CD4-positive, alpha-beta T cell (primary cell): ENCODE results near the gene TCEA2. TPM values are rescaled to one million over a fixed set of nuclear protein-coding genes. Genes with fewer than 3 reads are reported as not detected.

Experiments
- ATAC-seq: fragments of 200-7000 bp; cut with Tn5 transposase; one replicate; pipeline ENCODE4 v1.10.0; 2022; ENCODE audit warnings: mild to moderate bottlenecking; ENCODE audit not compliant: poor library complexity
- CTCF ChIA-PET: fragments of 350-600 bp; sonication (Branson Sonifier 250); formaldehyde crosslinking; loops from one replicate; lab custom pipeline; 2021; ENCODE audit warnings: antibody characterized with exemption, inconsistent platforms; lab: Charles Lee
- POLR2A ChIA-PET: fragments of 350-600 bp; sonication (Branson Sonifier 250); formaldehyde crosslinking; loops from one replicate; lab custom pipeline; 2021; ENCODE audit warnings: antibody characterized with exemption, inconsistent platforms; lab: Charles Lee
- DNase-seq, 14 experiments: peaks; one replicate each; pipeline ENCODE4 v3.0.0-alpha.2; 2013 to 2020; ENCODE audit warnings: mixed read lengths in 2 of 14
- H3K27ac ChIP-seq, 2 donors: one replicate each; pipeline versions ENCODE4 v1.5.1 to v1.7.0; 2013; ENCODE audit warnings: low read length in 2 of 2, low read depth in 1 of 2, mild to moderate bottlenecking in 1 of 2
- H3K27me3 ChIP-seq, 2 experiments: 1 replicate in 1 of 2; 2 replicates in 1 of 2; pipeline versions ENCODE4 v1.6.1 to v1.7.0; 2013; ENCODE audit warnings: low read length in 2 of 2, control low read depth in 1 of 2, mild to moderate bottlenecking in 1 of 2, moderate library complexity in 1 of 2; ENCODE audit not compliant: insufficient read depth in 2 of 2, control insufficient read depth in 1 of 2
- H3K36me3 ChIP-seq: one replicate; pipeline ENCODE4 v1.6.1; 2013; ENCODE audit warnings: low read length, control low read depth; ENCODE audit not compliant: insufficient read depth
- H3K4me1 ChIP-seq: one replicate; pipeline ENCODE4 v1.6.1; 2013; ENCODE audit warnings: low read length, control low read depth; ENCODE audit not compliant: insufficient read depth
- H3K4me3 ChIP-seq: one replicate; pipeline ENCODE4 v1.5.1; 2013; ENCODE audit warnings: mild to moderate bottlenecking, low read length, moderate library complexity
- H3K9me3 ChIP-seq, 2 experiments: 1 replicate in 1 of 2; 2 replicates in 1 of 2; pipeline versions ENCODE4 v1.6.1 to v1.7.0; 2013; ENCODE audit warnings: low read length in 2 of 2, mild to moderate bottlenecking in 2 of 2, control low read depth in 1 of 2, moderate library complexity in 1 of 2; ENCODE audit not compliant: control insufficient read depth in 1 of 2, insufficient read depth in 1 of 2
- H3K27ac Mint-ChIP-seq: one replicate; pipeline ENCODE4 v1.8.0; 2020; ENCODE audit warnings: mixed read lengths
- H3K27me3 Mint-ChIP-seq: one replicate; pipeline ENCODE4 v1.8.0; 2021; ENCODE audit warnings: mixed read lengths
- H3K36me3 Mint-ChIP-seq: one replicate; pipeline ENCODE4 v1.8.0; 2021; ENCODE audit warnings: low read depth, mixed read lengths
- H3K4me1 Mint-ChIP-seq: one replicate; pipeline ENCODE4 v1.8.0; 2021; ENCODE audit warnings: low read depth, mixed read lengths
- H3K4me3 Mint-ChIP-seq: one replicate; pipeline ENCODE4 v1.8.0; 2020; ENCODE audit warnings: mild to moderate bottlenecking, mixed read lengths
- H3K9me3 Mint-ChIP-seq: one replicate; pipeline ENCODE4 v1.8.0; 2020; ENCODE audit warnings: mixed read lengths
- CTCF ChIP-seq: fragments of 200-600 bp; IDR thresholded peaks from one replicate; pipeline ENCODE4 v1.8.0; 2022; ENCODE audit warnings: antibody characterized with exemption, mild to moderate bottlenecking
- intact Hi-C, 2 experiments: fragments of 100-400 bp; cut with DNase I in 1 of 2; cut with micrococcal nuclease in 1 of 2; formaldehyde crosslinking; loops; one replicate each; pipeline versions ENCODE4 v1.15.1 to v1.9.0; 2023 to 2025; cut with DNase I, micrococcal nuclease
- total RNA-seq, 174 experiments: library from RNA in 2 of 174; stranded (reverse) in 2 of 174; gene quantifications; one replicate each; pipeline ENCODE4 v1.2.3 and lab custom pipeline; 2021 to 2026

TCEA2 gene
- total RNA-seq, 2 experiments from 2014 or later = 28.4 to 29.9 TPM

GRCh38 chr20:64069614-64070243, 6.7 kb downstream of the TCEA2 start:
- no peaks in the 10 kb centered on the region for H3K27me3 Mint-ChIP-seq
- TF ChIP-seq CTCF = peak; percentile 76
- Histone ChIP-seq H3K4me1 (peaks cover 62% of the 10 kb centered on the region), H3K27me3 (no peaks in the 10 kb centered on the region), H3K4me3 (no peak overlapping the region), H3K9me3 (no peaks in the 10 kb centered on the region), H3K27ac (no peak overlapping the region), H3K36me3 (peaks cover 31% of the 10 kb centered on the region)
- POLR2A ChIA-PET = interaction anchor here (1.0 to 1.8 kb wide), 5 partner anchors 8 to 30 kb away, joined by 3 to 7 read pairs (median 5); partner anchors contain the start of genes LKAAEAR1, OPRL1 and RGS19
- CTCF ChIA-PET = interaction anchor here (0.8 to 1.7 kb wide), 3 partner anchors 8 to 31 kb away, joined by 4 to 10 read pairs (median 5); no protein-coding TSS in a partner anchor
- intact Hi-C loops = loop anchor here in 1 of 2 experiments (10.0 kb wide), 1 partner anchor 415 kb away; the partner anchor contains the start of genes RTEL1 and STMN3
- H3K4me3 Mint-ChIP-seq = no peak overlapping the region
- no peaks in the 10 kb centered on the region for H3K9me3 Mint-ChIP-seq
- peaks cover 18% of the 10 kb centered on the region for H3K36me3 Mint-ChIP-seq
- H3K4me1 Mint-ChIP-seq = peaks cover 28% of the 10 kb centered on the region
- no peak for ATAC-seq
- no peak overlapping the region for H3K27ac Mint-ChIP-seq
- peak in 3 of 14 experiments; percentile 30 to 52 (median 47) for DNase-seq

GRCh38 chr20:64070244-64070993, 7.4 kb downstream of the TCEA2 start:
- no peaks in the 10 kb centered on the region for H3K27me3 ChIP-seq
- H3K4me3 Mint-ChIP-seq = no peak overlapping the region
- CTCF ChIA-PET = interaction anchor here (0.8 to 1.7 kb wide), 3 partner anchors 8 to 32 kb away, joined by 4 to 10 read pairs (median 5); no protein-coding TSS in a partner anchor
- H3K4me1 Mint-ChIP-seq = peaks cover 23% of the 10 kb centered on the region
- TF ChIP-seq CTCF = no peak
- peaks cover 38% of the 10 kb centered on the region for H3K36me3 ChIP-seq
- ATAC-seq (no peak), DNase-seq (no peak)
- H3K27me3 Mint-ChIP-seq = no peaks in the 10 kb centered on the region
- no peak overlapping the region for H3K4me3 ChIP-seq
- POLR2A ChIA-PET = interaction anchor here (1.0 to 1.5 kb wide), 3 partner anchors 9 to 31 kb away, joined by 3 to 5 read pairs (median 3); partner anchors contain the start of genes OPRL1 and RGS19
- intact Hi-C loops = no loop called here
- H3K9me3 ChIP-seq = no peaks in the 10 kb centered on the region
- peaks cover 21% of the 10 kb centered on the region for H3K36me3 Mint-ChIP-seq
- no peak overlapping the region for H3K27ac ChIP-seq
- H3K4me1 ChIP-seq = peaks cover 56% of the 10 kb centered on the region
- no peak overlapping the region for H3K27ac Mint-ChIP-seq
- H3K9me3 Mint-ChIP-seq = no peaks in the 10 kb centered on the region
